HEK293 (cell line): Measurements from ENCODE around the gene UBE2C.
"Not testable (repeated sequence)": the region's sequence is repeated elsewhere in the genome, so short reads cannot be mapped to it uniquely, and the experiment has no call there.

Experiments
- REST ChIP-seq: fragments of 450-650 bp; formaldehyde crosslinking; IDR thresholded peaks from 2 replicates; pipeline ENCODE4 v1.5.1; 2016; ENCODE audit warnings: missing biosample characterization, missing genetic modification characterization
- ZNF48 ChIP-seq: fragments of 450-650 bp; formaldehyde crosslinking; IDR thresholded peaks from 2 replicates; pipeline ENCODE4 v1.5.1; 2016; ENCODE audit warnings: missing biosample characterization, missing genetic modification characterization
- ZNF548 ChIP-seq: fragments of 450-650 bp; formaldehyde crosslinking; IDR thresholded peaks from 2 replicates; pipeline ENCODE4 v1.5.1; 2016; ENCODE audit warnings: missing biosample characterization, missing genetic modification characterization

GRCh38 chr20:45829673-45830106 lies 17.2 kb downstream of the UBE2C start:
- TF ChIP-seq ZNF548, REST, ZNF48 (tag by site-specific recombination): not testable (repeated sequence)
